HCT116 (cell line): ENCODE measurements around the gene AP3B1.

Source experiments
- ATF3 ChIP-seq: IDR thresholded peaks from 2 replicates; pipeline ENCODE4 v1.6.1; 2012
- CTCF ChIP-seq, 3 experiments: fragments of 200-600 bp in 1 of 3; sonication (generic) in 1 of 3; IDR thresholded peaks in 2 of 3; conservative IDR thresholded peaks in 1 of 3; 2 replicates each; pipeline ENCODE4 v1.5.1; 2012 to 2017; ENCODE audit warnings: low read depth in 2 of 3, low read length in 2 of 3, antibody characterized with exemption in 1 of 3, borderline replicate concordance in 1 of 3, control low read depth in 1 of 3, mild to moderate bottlenecking in 1 of 3, mixed read lengths in 1 of 3, mixed run types in 1 of 3, moderate library complexity in 1 of 3; ENCODE audit not compliant: insufficient read depth in 1 of 3
- EZH2 ChIP-seq: fragments of 200-600 bp; sonication (generic); IDR thresholded peaks from 2 replicates; pipeline ENCODE4 v1.6.1; 2017; ENCODE audit warnings: antibody characterized with exemption, mixed run types
- JUND ChIP-seq: IDR thresholded peaks from 2 replicates; pipeline ENCODE4 v1.6.1; 2012
- MAX ChIP-seq: IDR thresholded peaks from 2 replicates; pipeline ENCODE4 v1.6.1; 2012
- POLR2A ChIP-seq: IDR thresholded peaks from 2 replicates; pipeline ENCODE4 v1.7.0; 2011; ENCODE audit warnings: borderline replicate concordance; ENCODE audit not compliant: insufficient read depth, insufficient read length; ENCODE audit errors: extremely low read depth
- POLR2AphosphoS5 ChIP-seq: IDR thresholded peaks from 2 replicates; pipeline ENCODE4 v1.6.1; 2011; ENCODE audit warnings: mild to moderate bottlenecking, low read depth, low read length, moderate library complexity
- SRF ChIP-seq: IDR thresholded peaks from 2 replicates; pipeline ENCODE4 v1.6.1; 2012; ENCODE audit warnings: low read depth
- ZBTB33 ChIP-seq: IDR thresholded peaks from 2 replicates; pipeline ENCODE4 v1.6.1; 2011; ENCODE audit warnings: mild to moderate bottlenecking, low read length, moderate library complexity; ENCODE audit not compliant: insufficient replicate concordance; ENCODE audit errors: extremely low read depth

- no peak for TF ChIP-seq POLR2A
- TF ChIP-seq CTCF (IDR thresholded peaks at IDR 0.05 in 2 of 3, conservative IDR thresholded peaks at IDR 0.05 in 1 of 3; ENCODE audit: borderline replicate concordance in 1 of 3, insufficient read depth in 1 of 3, low read depth in 2 of 3, low read length in 2 of 3), result no peak
- TF ChIP-seq POLR2AphosphoS5, result no peak
- TF ChIP-seq EZH2, result no peak
- TF ChIP-seq SRF, result no peak
- TF ChIP-seq ATF3, result no peak
- no peak for TF ChIP-seq ZBTB33
- no peak for TF ChIP-seq JUND
- TF ChIP-seq MAX, result no peak
These were observed 341.8 kb downstream of the AP3B1 start for GRCh38 chr5:77952636-77953212.
